ENCODE measurements around the gene DCTN5. TPM values are rescaled to one million over a fixed set of nuclear protein-coding genes. Genes with fewer than 3 reads are reported as not detected.

DCTN5 gene
- total and polyA plus RNA-seq, 2 of the 13 experiments (the other 11 are each of a cell fraction or from before 2014, with no cell fraction given), result 105 to 207 TPM

- TF ChIP-seq ZNF407 (CRISPR knock-in tag; IDR thresholded peaks at IDR 0.05; ENCODE audit: not compliant biosample characterization), result peak; percentile 55
- no peak for TF ChIP-seq MLX (CRISPR knock-in tag; IDR thresholded peaks at IDR 0.05)
- no peak; the same call in 1 of the 2 replicates for TF ChIP-seq ARHGAP35 (CRISPR knock-in tag; IDR thresholded peaks at IDR 0.05; ENCODE audit: borderline replicate concordance)
- TF ChIP-seq PHF20 (CRISPR knock-in tag; IDR thresholded peaks at IDR 0.05), result 0 out of 2 replicates have a peak, but pooled peaks have one; percentile 13
- TF ChIP-seq ZNF777 (CRISPR knock-in tag; IDR thresholded peaks at IDR 0.05), result no peak
- TF ChIP-seq HNF4A (CRISPR knock-in tag; IDR thresholded peaks at IDR 0.05), result peak; percentile 45; the same call in 1 of the 2 replicates
- no peak for TF ChIP-seq MYPOP (CRISPR knock-in tag; IDR thresholded peaks at IDR 0.05)
- TF ChIP-seq ZBTB20 (CRISPR knock-in tag; IDR thresholded peaks at IDR 0.05; ENCODE audit: borderline replicate concordance, low read depth), result peak; percentile 32; the same call in 1 of the 2 replicates
- TF ChIP-seq ZC3H13 (CRISPR knock-in tag; IDR thresholded peaks at IDR 0.05), result no peak
- no peak for TF ChIP-seq KLF15 (CRISPR knock-in tag; IDR thresholded peaks at IDR 0.05; ENCODE audit: borderline replicate concordance)
- TF ChIP-seq TSC22D2 (CRISPR knock-in tag; IDR thresholded peaks at IDR 0.05; ENCODE audit: borderline replicate concordance), result no peak
- no peak for TF ChIP-seq ZNF605 (CRISPR knock-in tag; IDR thresholded peaks at IDR 0.05)
- no peak for TF ChIP-seq MNT (IDR thresholded peaks at IDR 0.05)
- no peak for TF ChIP-seq ZNF124 (CRISPR knock-in tag; IDR thresholded peaks at IDR 0.05)
- TF ChIP-seq MBNL3 (CRISPR knock-in tag; conservative IDR thresholded peaks at IDR 0.05), result no peak
- no peak for TF ChIP-seq ZMYM3 (CRISPR knock-in tag; IDR thresholded peaks at IDR 0.05)
- TF ChIP-seq ZNF205 (CRISPR knock-in tag; IDR thresholded peaks at IDR 0.05), result no peak
- TF ChIP-seq MBD4 (IDR thresholded peaks at IDR 0.05; ENCODE audit: borderline replicate concordance, low read length), result no peak
- no peak; the same call in 1 of the 2 replicates for TF ChIP-seq ZNF33B (CRISPR knock-in tag; IDR thresholded peaks at IDR 0.05)
These were observed 63.7 kb downstream of the DCTN5 start (continued) for GRCh38 chr16:23704772-23705516.
